ENCODE data around the gene KCNMA1.

The KCNMA1 gene

DNA sequence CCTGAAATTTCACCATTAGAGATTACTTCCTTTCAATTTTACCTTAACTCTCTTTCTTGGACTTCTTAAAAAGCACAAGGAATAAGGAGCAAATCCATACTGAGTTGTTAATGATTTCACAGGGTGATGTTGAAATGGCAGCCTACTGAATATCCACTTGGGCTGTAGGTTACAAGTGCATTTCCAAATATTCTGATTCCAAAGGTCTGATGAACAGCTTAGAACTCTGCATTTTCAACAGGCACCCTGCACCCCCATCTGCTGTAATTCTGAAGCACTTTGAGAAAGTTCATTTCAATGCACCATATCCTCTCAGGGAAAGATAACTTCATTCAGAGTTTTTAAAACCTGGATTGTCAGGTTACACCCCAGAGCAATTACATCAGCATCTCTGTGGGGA, 368.4 kb downstream of the KCNMA1 start:
- H3K27ac ChIP-seq, result no peak overlapping the region
- TF ChIP-seq ZFX (IDR thresholded peaks at IDR 0.05; ENCODE audit: borderline replicate concordance), result no peak
- TF ChIP-seq, protein P1, sequence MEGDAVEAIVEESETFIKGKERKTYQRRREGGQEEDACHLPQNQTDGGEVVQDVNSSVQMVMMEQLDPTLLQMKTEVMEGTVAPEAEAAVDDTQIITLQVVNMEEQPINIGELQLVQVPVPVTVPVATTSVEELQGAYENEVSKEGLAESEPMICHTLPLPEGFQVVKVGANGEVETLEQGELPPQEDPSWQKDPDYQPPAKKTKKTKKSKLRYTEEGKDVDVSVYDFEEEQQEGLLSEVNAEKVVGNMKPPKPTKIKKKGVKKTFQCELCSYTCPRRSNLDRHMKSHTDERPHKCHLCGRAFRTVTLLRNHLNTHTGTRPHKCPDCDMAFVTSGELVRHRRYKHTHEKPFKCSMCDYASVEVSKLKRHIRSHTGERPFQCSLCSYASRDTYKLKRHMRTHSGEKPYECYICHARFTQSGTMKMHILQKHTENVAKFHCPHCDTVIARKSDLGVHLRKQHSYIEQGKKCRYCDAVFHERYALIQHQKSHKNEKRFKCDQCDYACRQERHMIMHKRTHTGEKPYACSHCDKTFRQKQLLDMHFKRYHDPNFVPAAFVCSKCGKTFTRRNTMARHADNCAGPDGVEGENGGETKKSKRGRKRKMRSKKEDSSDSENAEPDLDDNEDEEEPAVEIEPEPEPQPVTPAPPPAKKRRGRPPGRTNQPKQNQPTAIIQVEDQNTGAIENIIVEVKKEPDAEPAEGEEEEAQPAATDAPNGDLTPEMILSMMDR (IDR thresholded peaks at IDR 0.05), result no peak

- peak overlapping the region; percentile 65; the same call in 1 of the 2 replicates for H3K27ac ChIP-seq
- TF ChIP-seq ZFX (IDR thresholded peaks at IDR 0.05; ENCODE audit: borderline replicate concordance), result no peak
- TF ChIP-seq, protein P1 (IDR thresholded peaks at IDR 0.05), result no peak
Observed at GRCh38 chr10:77268721-77269120, 368.9 kb downstream of the KCNMA1 start.

DNA sequence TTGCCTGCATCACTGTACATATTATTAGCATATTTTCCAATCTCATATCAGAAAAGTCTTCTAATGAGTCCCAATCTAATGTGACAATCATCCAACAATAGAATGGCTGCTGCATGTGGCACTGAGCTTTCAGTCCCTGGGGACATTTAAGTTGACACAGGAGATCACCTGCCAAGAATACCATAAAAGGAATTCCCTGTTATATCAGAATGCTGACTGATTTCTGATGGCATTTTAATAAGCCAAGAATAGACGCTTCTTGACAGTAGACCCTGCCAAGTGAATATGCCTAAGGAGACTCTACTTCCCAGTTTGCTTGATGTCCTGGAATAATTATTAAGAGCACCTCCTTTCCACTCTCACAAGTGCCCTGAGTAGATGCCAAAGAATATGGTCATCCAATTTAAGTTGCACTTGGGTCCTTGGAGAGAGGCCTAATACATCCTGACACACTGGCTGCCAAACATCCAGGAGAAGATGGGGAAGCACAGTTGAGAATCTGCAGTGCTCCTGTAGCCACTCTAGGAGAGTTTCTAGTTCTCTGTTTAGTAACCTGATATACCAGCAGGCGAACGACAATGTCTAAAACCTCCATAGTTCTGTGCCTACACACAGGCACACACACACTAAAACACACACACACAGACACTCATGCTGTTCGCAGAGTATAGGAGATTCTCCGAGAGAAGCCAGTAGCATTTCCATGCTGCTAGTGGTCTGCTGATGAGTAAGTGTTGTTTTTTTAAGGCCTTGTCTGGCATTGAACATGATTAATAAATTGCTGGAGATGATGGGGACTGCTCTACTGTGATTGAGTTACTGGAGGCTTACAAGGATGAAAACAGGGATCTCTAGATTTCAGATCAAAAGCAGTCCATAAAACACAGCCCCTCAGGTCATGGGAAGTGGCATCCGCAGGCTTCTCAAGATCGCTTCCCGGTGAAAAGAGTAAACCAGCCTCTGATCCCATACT, 369.6 kb downstream of the KCNMA1 start:
- TF ChIP-seq ZFX (IDR thresholded peaks at IDR 0.05; ENCODE audit: borderline replicate concordance), result no peak
- TF ChIP-seq, protein P1 (IDR thresholded peaks at IDR 0.05), result no peak
- H3K27ac ChIP-seq, result peak overlapping the region; percentile 65

DNA sequence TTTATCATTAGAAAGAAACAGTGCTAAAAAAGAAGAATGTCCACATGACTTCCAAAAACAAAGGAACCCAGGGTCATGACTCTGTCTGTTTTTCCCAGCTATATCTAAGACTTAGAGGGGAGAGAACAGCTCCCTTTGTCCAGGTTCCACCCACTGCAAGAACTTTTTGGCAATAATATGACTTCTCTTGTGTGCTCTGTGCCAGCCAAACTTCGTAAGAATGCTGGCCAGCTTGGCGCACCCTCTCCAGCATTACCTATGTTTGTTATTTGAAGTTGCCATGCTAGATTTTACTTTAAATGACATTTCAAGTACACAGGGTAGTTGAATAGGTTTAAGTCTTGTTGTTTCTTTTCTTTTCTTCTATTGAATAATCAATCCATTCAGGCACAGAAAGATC, 371.4 kb downstream of the KCNMA1 start:
- TF ChIP-seq, protein P1 (IDR thresholded peaks at IDR 0.05), result no peak
- TF ChIP-seq ZFX (IDR thresholded peaks at IDR 0.05; ENCODE audit: borderline replicate concordance), result no peak
- no peak overlapping the region for H3K27ac ChIP-seq

DNA sequence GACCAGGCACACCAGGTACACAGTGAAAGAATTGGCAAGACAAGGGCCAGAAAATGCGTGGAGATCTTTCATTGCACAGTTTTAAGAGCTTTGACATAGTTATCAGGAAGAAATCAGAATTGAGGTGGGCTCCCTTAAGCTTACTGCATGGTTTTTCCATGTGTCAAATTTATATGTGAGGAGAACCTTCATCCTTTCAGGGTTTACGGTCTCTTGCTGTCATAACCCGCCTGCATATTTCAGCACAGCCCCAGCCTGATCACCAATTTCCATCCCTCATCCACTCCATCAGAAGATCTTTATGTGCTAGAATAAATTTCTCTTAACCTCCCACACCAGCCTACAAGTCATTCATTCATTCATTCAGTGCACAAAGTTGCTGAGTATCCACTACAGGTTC, 373.1 kb downstream of the KCNMA1 start:
- no peak overlapping the region for H3K27ac ChIP-seq
- TF ChIP-seq ZFX (IDR thresholded peaks at IDR 0.05; ENCODE audit: borderline replicate concordance), result no peak
- TF ChIP-seq, protein P1 (IDR thresholded peaks at IDR 0.05), result no peak

DNA sequence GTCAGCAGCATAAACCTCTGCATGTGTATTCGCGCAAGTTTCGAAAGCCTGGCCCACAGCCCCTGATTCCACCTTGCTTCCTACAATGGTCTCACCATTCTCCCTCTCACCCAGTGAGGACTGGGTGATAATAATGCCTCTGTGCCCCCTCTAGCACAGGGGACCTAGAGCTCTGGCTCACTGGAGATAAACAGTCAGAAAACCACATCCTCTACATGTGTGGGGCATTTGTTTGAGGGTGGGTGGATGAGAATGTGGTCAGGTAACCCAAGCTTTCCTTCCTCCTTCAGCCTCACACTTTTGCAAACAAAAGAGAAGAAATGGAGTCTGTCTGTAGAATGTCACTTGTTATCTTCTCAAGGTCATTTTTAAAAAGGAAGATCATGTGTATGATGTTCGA, 373.5 kb downstream of the KCNMA1 start:
- TF ChIP-seq, protein P1 (IDR thresholded peaks at IDR 0.05), result no peak
- TF ChIP-seq ZFX (IDR thresholded peaks at IDR 0.05; ENCODE audit: borderline replicate concordance), result no peak
- no peak overlapping the region for H3K27ac ChIP-seq

GRCh38 chr10:77263700-77264099, 373.9 kb downstream of the KCNMA1 start:
- H3K27ac ChIP-seq, result no peak overlapping the region
- TF ChIP-seq ZFX (IDR thresholded peaks at IDR 0.05; ENCODE audit: borderline replicate concordance), result no peak
- TF ChIP-seq, protein P1 (IDR thresholded peaks at IDR 0.05), result no peak

Data from 22Rv1 (cell line).